IMR-90 (cell line): ENCODE results near the gene MRPL54. TPM values are rescaled to one million over a fixed set of nuclear protein-coding genes. Genes with fewer than 3 reads are reported as not detected.

Source experiments
- ATAC-seq: fragments of 200-7000 bp; cut with Tn5 transposase; 2 replicates; pipeline ENCODE4 v1.9.1; 2020; ENCODE audit warnings: low read depth, mild to moderate bottlenecking, moderate library complexity
- BruUV-seq: library from RNA; stranded (reverse); fragments of 400-500 nt; replicated peaks from 2 replicates; lab custom pipeline; 2021; lab: Mats Ljungman, UMichigan
- CTCF ChIA-PET: fragments of 300-600 bp; formaldehyde crosslinking; extraction: SDS; loops from one replicate; lab custom pipeline; 2021; ENCODE audit warnings: antibody characterized with exemption; lab: Yijun Ruan, JAX
- POLR2A ChIA-PET: fragments of 300-600 bp; sonication (Branson Sonifier 250); formaldehyde crosslinking; loops from one replicate; lab custom pipeline; 2022; ENCODE audit warnings: antibody characterized with exemption; ENCODE audit not compliant: unreplicated experiment; lab: Charles Lee
- DNase-seq: peaks from one replicate; pipeline ENCODE4 v3.0.0; 2013
- H2AFZ ChIP-seq: replicated peaks from 2 replicates; pipeline ENCODE3; 2013; ENCODE audit warnings: low read length, mild to moderate bottlenecking; ENCODE audit not compliant: poor library complexity
- H2AK5ac ChIP-seq: 2 replicates; pipeline ENCODE4 v1.6.1; 2013; ENCODE audit warnings: low read depth, low read length, inconsistent platforms
- H2AK9ac ChIP-seq: replicated peaks from 2 replicates; pipeline ENCODE3; 2013; ENCODE audit warnings: mild to moderate bottlenecking, low read depth, low read length, moderate library complexity; ENCODE audit not compliant: poor library complexity
- H2BK120ac ChIP-seq: 2 replicates; pipeline ENCODE4 v1.6.1; 2013; ENCODE audit warnings: low read depth, low read length, inconsistent platforms
- H2BK15ac ChIP-seq: 3 replicates; pipeline ENCODE4 v1.6.1; 2013; ENCODE audit warnings: low read depth, low read length, inconsistent platforms
- H2BK20ac ChIP-seq: 2 replicates; pipeline ENCODE4 v1.6.1; 2013; ENCODE audit warnings: low read depth, mild to moderate bottlenecking, inconsistent platforms, low read length, moderate library complexity
- H2BK5ac ChIP-seq: 2 replicates; pipeline ENCODE4 v1.6.1; 2013; ENCODE audit warnings: mild to moderate bottlenecking, low read depth, low read length, inconsistent platforms; ENCODE audit not compliant: poor library complexity, severe bottlenecking
- H3K14ac ChIP-seq: replicated peaks from 2 replicates; pipeline ENCODE4 v1.6.1; 2013; ENCODE audit warnings: low read depth, low read length, inconsistent platforms
- H3K18ac ChIP-seq: 2 replicates; pipeline ENCODE4 v1.6.1; 2013; ENCODE audit warnings: low read depth, low read length, control low read depth
- H3K23ac ChIP-seq: 2 replicates; pipeline ENCODE4 v1.6.1; 2013; ENCODE audit warnings: low read depth, low read length, inconsistent platforms
- H3K27ac ChIP-seq: 2 replicates; pipeline ENCODE4 v1.5.1; 2013; ENCODE audit warnings: mild to moderate bottlenecking, control low read depth, low read length; ENCODE audit not compliant: insufficient read depth
- H3K27me3 ChIP-seq: 2 replicates; pipeline ENCODE4 v1.6.1; 2013; ENCODE audit warnings: low read length; ENCODE audit not compliant: control insufficient read depth, insufficient read depth
- H3K36me3 ChIP-seq: 2 replicates; pipeline ENCODE4 v1.6.1; 2013; ENCODE audit warnings: low read length, mixed read lengths; ENCODE audit not compliant: control insufficient read depth, insufficient read depth
- H3K4ac ChIP-seq: 2 replicates; pipeline ENCODE4 v1.6.1; 2013; ENCODE audit warnings: low read depth, low read length, inconsistent platforms
- H3K4me1 ChIP-seq: 2 replicates; pipeline ENCODE4 v1.6.1; 2013; ENCODE audit warnings: low read length, mixed read lengths; ENCODE audit not compliant: control insufficient read depth, insufficient read depth
- H3K4me2 ChIP-seq: 2 replicates; pipeline ENCODE4 v1.6.1; 2013; ENCODE audit warnings: low read depth, mild to moderate bottlenecking, control low read depth, low read length, moderate library complexity
- H3K4me3 ChIP-seq: 2 replicates; pipeline ENCODE4 v1.5.1; 2013; ENCODE audit warnings: low read depth, mild to moderate bottlenecking, control low read depth, low read length, moderate library complexity; ENCODE audit not compliant: insufficient read depth
- H3K56ac ChIP-seq: 2 replicates; pipeline ENCODE4 v1.6.1; 2013; ENCODE audit warnings: low read length, inconsistent platforms; ENCODE audit not compliant: insufficient read depth; ENCODE audit errors: extremely low read depth
- H3K79me1 ChIP-seq, 2 experiments: 2 replicates each; pipeline ENCODE4 v1.6.1; 2013; ENCODE audit warnings: low read length in 2 of 2, inconsistent platforms in 1 of 2, low read depth in 1 of 2
- H3K9ac ChIP-seq: 2 replicates; pipeline ENCODE4 v1.6.1; 2013; ENCODE audit warnings: low read depth, low read length, control low read depth
- H3K9me1 ChIP-seq: 2 replicates; pipeline ENCODE4 v1.6.1; 2013; ENCODE audit warnings: low read length, inconsistent platforms; ENCODE audit not compliant: insufficient read depth
- H3K9me3 ChIP-seq: 2 replicates; pipeline ENCODE4 v1.6.1; 2013; ENCODE audit warnings: low read length; ENCODE audit not compliant: control insufficient read depth, insufficient read depth
- H4K20me1 ChIP-seq: 2 replicates; pipeline ENCODE4 v1.6.1; 2013; ENCODE audit warnings: low read length, inconsistent platforms; ENCODE audit not compliant: insufficient read depth
- H4K5ac ChIP-seq: 2 replicates; pipeline ENCODE4 v1.6.1; 2013; ENCODE audit warnings: mild to moderate bottlenecking, low read depth, low read length, control low read depth
- H4K8ac ChIP-seq, 2 experiments: 2 replicates each; pipeline ENCODE4 v1.6.1; 2013; ENCODE audit warnings: low read depth in 2 of 2, low read length in 2 of 2, control low read depth in 1 of 2, inconsistent platforms in 1 of 2
- H4K91ac ChIP-seq: 2 replicates; pipeline ENCODE4 v1.6.1; 2013; ENCODE audit warnings: low read depth, low read length, inconsistent platforms; ENCODE audit not compliant: insufficient read depth
- BHLHE40 ChIP-seq: fragments of 150-350 bp; IDR thresholded peaks from 2 replicates; pipeline ENCODE4 v1.6.1; 2016; ENCODE audit warnings: mild to moderate bottlenecking, low read depth, low read length
- CEBPB ChIP-seq: IDR thresholded peaks from 2 replicates; pipeline ENCODE4 v1.6.1; 2012; ENCODE audit warnings: low read depth, low read length, improper control_type of control experiment
- ELK1 ChIP-seq: fragments of 150-350 bp; IDR thresholded peaks from 2 replicates; pipeline ENCODE4 v1.6.1; 2016; ENCODE audit warnings: low read depth, mild to moderate bottlenecking, low read length, moderate library complexity, borderline replicate concordance
- FOS ChIP-seq: fragments of 150-350 bp; IDR thresholded peaks from 2 replicates; pipeline ENCODE4 v1.6.1; 2016; ENCODE audit warnings: low read depth, low read length
- MAFK ChIP-seq: IDR thresholded peaks from 2 replicates; pipeline ENCODE4 v1.6.1; 2012; ENCODE audit warnings: low read depth, low read length, improper control_type of control experiment
- RFX5 ChIP-seq: IDR thresholded peaks from 2 replicates; pipeline ENCODE4 v1.8.0; 2012; ENCODE audit warnings: low read depth, mild to moderate bottlenecking, low read length, moderate library complexity
- SMC3 ChIP-seq: fragments of 150-350 bp; IDR thresholded peaks from 2 replicates; pipeline ENCODE4 v1.6.1; 2016; ENCODE audit warnings: low read depth, mild to moderate bottlenecking, antibody characterized with exemption, low read length, moderate library complexity
- WGBS, 2 experiments: methylation state at CpG; one replicate each; pipeline versions ENCODE4 v1.1.5 to v1.1.7; 2013; ENCODE audit warnings: missing lambda C conversion rate in 2 of 2; ENCODE audit not compliant: insufficient read length in 1 of 2; ENCODE audit errors: extremely low coverage in 2 of 2; 5-methylcytosine and 5-hydroxymethylcytosine counted together
- dilution Hi-C: fragments of 300-500 bp; cut with HindIII; formaldehyde crosslinking; loops from one replicate; pipeline ENCODE4 v1.14.3; 2018; ENCODE audit warnings: low sequenced_read_pairs; ENCODE audit not compliant: unreplicated experiment
- in situ Hi-C: fragments of 300-500 bp; cut with MboI; formaldehyde crosslinking; loops from 3 replicates; pipeline ENCODE4 v1.14.3; 2019; ENCODE audit warnings: low sequenced_read_pairs, inconsistent platforms, mixed read lengths
- intact Hi-C: fragments of 100-400 bp; cut with micrococcal nuclease; formaldehyde crosslinking; loops from 2 replicates; pipeline ENCODE4 v1.10.0; 2022
- polyA plus RNA-seq, 3 experiments: library from polyadenylated mRNA; depleted of rRNA; stranded (reverse); fragments of >200 nt; gene quantifications; 2 replicates each; pipeline ENCODE4 v1.2.3, GENCODE V29; 2012; ENCODE audit warnings: low replicate concordance in 1 of 3
- total RNA-seq: library from RNA; depleted of rRNA; stranded (reverse); fragments of >200 nt; gene quantifications from 2 replicates; pipeline ENCODE4 v1.2.3, GENCODE V29; 2012

MRPL54 gene
- total and polyA plus RNA-seq, 2 of the 4 experiments (the other 2 are of a cell fraction): 55.9 to 75.7 TPM

DNA sequence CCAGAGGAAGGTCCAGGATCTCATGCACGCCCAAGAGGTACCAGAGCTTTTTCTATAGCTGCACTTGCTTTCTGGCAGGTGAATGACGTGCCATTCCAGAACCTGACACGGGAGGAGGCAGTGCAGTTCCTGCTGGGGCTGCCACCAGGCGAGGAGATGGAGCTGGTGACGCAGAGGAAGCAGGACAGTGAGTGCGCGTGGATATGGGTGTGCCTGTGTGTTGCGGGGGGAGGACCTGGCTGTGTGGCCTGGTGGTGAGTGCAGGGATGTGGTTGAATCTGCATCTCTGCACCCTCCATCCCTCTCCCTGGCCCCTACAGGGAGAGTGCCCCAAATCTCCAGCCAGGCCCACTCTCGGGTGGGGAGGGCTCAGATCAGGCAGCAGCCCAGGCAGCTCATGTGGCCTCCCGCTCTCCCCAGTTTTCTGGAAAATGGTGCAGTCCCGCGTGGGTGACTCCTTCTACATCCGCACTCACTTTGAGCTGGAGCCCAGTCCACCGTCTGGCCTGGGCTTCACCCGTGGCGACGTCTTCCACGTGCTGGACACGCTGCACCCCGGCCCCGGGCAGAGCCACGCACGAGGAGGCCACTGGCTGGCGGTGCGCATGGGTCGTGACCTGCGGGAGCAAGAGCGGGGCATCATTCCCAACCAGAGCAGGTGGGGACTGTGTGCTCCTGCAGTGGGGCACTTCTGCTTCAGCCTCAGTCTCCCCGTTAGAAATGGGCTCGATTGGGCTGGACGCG is 23.8 kb upstream of the MRPL54 start:
- ATAC-seq: no peak
- DNase-seq: no peak
- WGBS, 2 experiments: 76% methylated on average over 16 of the region's 32 CpGs; no CpG with 5 or more reads in 1 of the 2 experiments
- H3K4me2 ChIP-seq: no peak overlapping the region
- H3K36me3 ChIP-seq: no peaks in the 10 kb centered on the region
- H3K18ac ChIP-seq: no peak overlapping the region
- BruUV-seq: no TSS peak
- no peak overlapping the region for H4K8ac ChIP-seq
- no peak overlapping the region for H3K9ac ChIP-seq
- no peak overlapping the region for H2BK120ac ChIP-seq
- H3K27me3 ChIP-seq: peaks cover 7% of the 10 kb centered on the region
- no peak overlapping the region for H4K91ac ChIP-seq
- no peaks in the 10 kb centered on the region for H4K20me1 ChIP-seq
- dilution Hi-C loops (no loop called here), intact Hi-C loops (no loop called here), in situ Hi-C loops (no loop called here)
- H3K4me3 ChIP-seq: no peak overlapping the region
- ChIA-PET POLR2A (interaction anchor here (1.0 kb wide), 1 partner anchor 24 kb away, joined by 4 read pairs; the partner anchor contains the start of gene MRPL54), CTCF (no interaction called here)
- H2BK5ac ChIP-seq: no peak overlapping the region
- H2BK15ac ChIP-seq: no peak overlapping the region
- no peak overlapping the region for H3K4ac ChIP-seq
- no peak overlapping the region for H2AK9ac ChIP-seq
- no peaks in the 10 kb centered on the region for H3K79me1 ChIP-seq
- no peak for TF ChIP-seq ELK1
- TF ChIP-seq MAFK: no peak
- no peak for TF ChIP-seq CEBPB
- TF ChIP-seq RFX5: no peak
- no peak for TF ChIP-seq BHLHE40
- TF ChIP-seq SMC3: no peak
- no peak for TF ChIP-seq FOS
- no peak overlapping the region for H3K27ac ChIP-seq
- peaks cover 2% of the 10 kb centered on the region; the same call in 1 of the 2 replicates for H3K9me3 ChIP-seq
- H3K4me1 ChIP-seq: no peaks in the 10 kb centered on the region
- H3K23ac ChIP-seq: no peak overlapping the region
- H3K14ac ChIP-seq: no peak overlapping the region
- H2AFZ ChIP-seq: no peak overlapping the region
- peaks cover 8% of the 10 kb centered on the region; the same call in 1 of the 2 replicates for H3K9me1 ChIP-seq
- H4K5ac ChIP-seq: no peak overlapping the region
- no peak overlapping the region for H3K56ac ChIP-seq
- H2AK5ac ChIP-seq: no peak overlapping the region
- no peak overlapping the region for H2BK20ac ChIP-seq
